HepG2 (cell line): ENCODE measurements around the gene OVCA2. TPM values are rescaled to one million over a fixed set of nuclear protein-coding genes. Genes with fewer than 3 reads are reported as not detected.

ENCODE experiments used
- CHD2 ChIP-seq: IDR thresholded peaks from 2 replicates; pipeline ENCODE4 v1.6.1; 2011; ENCODE audit warnings: low read depth, low read length, improper control_type of control experiment
- DNMT1 ChIP-seq: sonication (generic); formaldehyde crosslinking; IDR thresholded peaks from 2 replicates; pipeline ENCODE4 v1.5.1; 2020; ENCODE audit warnings: mild to moderate bottlenecking, missing genetic modification reagents
- HMG20B ChIP-seq: conservative IDR thresholded peaks from 2 replicates; pipeline ENCODE4 v1.6.1; 2016; ENCODE audit warnings: missing genetic modification reagents, missing compliant biosample characterization
- JDP2 ChIP-seq: sonication (generic); formaldehyde crosslinking; IDR thresholded peaks from 2 replicates; pipeline ENCODE4 v1.8.1; 2022; ENCODE audit warnings: missing genetic modification reagents, borderline replicate concordance
- JUNB ChIP-seq: sonication (generic); formaldehyde crosslinking; IDR thresholded peaks from 2 replicates; pipeline ENCODE4 v1.8.0; 2022; ENCODE audit warnings: missing genetic modification reagents, mild to moderate bottlenecking, borderline replicate concordance
- MTF1 ChIP-seq: sonication (generic); formaldehyde crosslinking; IDR thresholded peaks from 2 replicates; pipeline ENCODE4 v1.5.0; 2020; ENCODE audit warnings: missing genetic modification reagents
- SATB2 ChIP-seq: sonication (generic); formaldehyde crosslinking; IDR thresholded peaks from 2 replicates; pipeline ENCODE4 v1.5.0; 2020; ENCODE audit warnings: missing genetic modification reagents
- SKI ChIP-seq: fragments of 450-650 bp; IDR thresholded peaks from one replicate; pipeline ENCODE4 v1.6.1; 2018; ENCODE audit warnings: mild to moderate bottlenecking; ENCODE audit not compliant: partially characterized antibody
- SOX6 ChIP-seq, 2 experiments: fragments of 450-650 bp in 1 of 2; sonication (generic) in 1 of 2; formaldehyde crosslinking in 1 of 2; IDR thresholded peaks; 2 replicates each; pipeline versions ENCODE4 v1.4.0 to v1.6.1; 2017 to 2020; ENCODE audit warnings: antibody characterized with exemption in 1 of 2, mild to moderate bottlenecking in 1 of 2, missing genetic modification reagents in 1 of 2
- SRF ChIP-seq: IDR thresholded peaks from 2 replicates; pipeline ENCODE4 v1.6.1; 2011; ENCODE audit warnings: mild to moderate bottlenecking, low read depth, low read length, moderate library complexity
- SSRP1 ChIP-seq: IDR thresholded peaks from 2 replicates; pipeline ENCODE4 v1.6.1; 2016; ENCODE audit warnings: control low read depth
- U2AF1 ChIP-seq: fragments of 200-400 bp; formaldehyde crosslinking; optimal IDR thresholded peaks from 2 replicates; pipeline ENCODE3; 2017; ENCODE audit warnings: mild to moderate bottlenecking, low read depth, low read length
- ZBTB1 ChIP-seq: sonication (generic); formaldehyde crosslinking; IDR thresholded peaks from 2 replicates; pipeline ENCODE4 v1.4.0; 2020; ENCODE audit warnings: missing genetic modification reagents, borderline replicate concordance
- ZBTB42 ChIP-seq: sonication (generic); formaldehyde crosslinking; IDR thresholded peaks from 2 replicates; pipeline ENCODE4 v1.5.0; 2020; ENCODE audit warnings: mild to moderate bottlenecking, missing genetic modification reagents
- ZC3H4 ChIP-seq: sonication (generic); formaldehyde crosslinking; IDR thresholded peaks from 2 replicates; pipeline ENCODE4 v1.4.0; 2020; ENCODE audit warnings: missing genetic modification reagents, borderline replicate concordance
- ZFP1 ChIP-seq: IDR thresholded peaks from 2 replicates; pipeline ENCODE4 v1.6.1; 2016
- ZFP36L2 ChIP-seq: sonication (generic); formaldehyde crosslinking; IDR thresholded peaks from 2 replicates; pipeline ENCODE4 v1.4.0; 2020; ENCODE audit warnings: missing genetic modification reagents
- ZFP82 ChIP-seq: sonication (generic); formaldehyde crosslinking; IDR thresholded peaks from 2 replicates; pipeline ENCODE4 v1.5.1; 2020; ENCODE audit warnings: mild to moderate bottlenecking, missing genetic modification reagents, borderline replicate concordance
- ZNF10 ChIP-seq: sonication (generic); formaldehyde crosslinking; IDR thresholded peaks from 2 replicates; pipeline ENCODE4 v1.4.0; 2020; ENCODE audit warnings: mild to moderate bottlenecking, low read depth, missing genetic modification reagents, borderline replicate concordance
- ZNF207 ChIP-seq: fragments of 450-650 bp; IDR thresholded peaks from 2 replicates; pipeline ENCODE4 v1.6.1; 2016; ENCODE audit warnings: antibody characterized with exemption, borderline replicate concordance
- ZNF660 ChIP-seq: sonication (generic); formaldehyde crosslinking; IDR thresholded peaks from 2 replicates; pipeline ENCODE4 v1.5.1; 2020; ENCODE audit warnings: mild to moderate bottlenecking, low read depth, missing genetic modification reagents, borderline replicate concordance
- ZNF724P ChIP-seq: sonication (generic); formaldehyde crosslinking; IDR thresholded peaks from 2 replicates; pipeline ENCODE4 v1.8.0; 2022; ENCODE audit warnings: missing genetic modification reagents, borderline replicate concordance
- ZNF790 ChIP-seq: sonication (generic); formaldehyde crosslinking; IDR thresholded peaks from 2 replicates; pipeline ENCODE4 v1.8.0; 2022; ENCODE audit warnings: missing genetic modification reagents, mild to moderate bottlenecking, borderline replicate concordance
- ZNF792 ChIP-seq: IDR thresholded peaks from 2 replicates; pipeline ENCODE4 v1.6.1; 2016
- ZSCAN12 ChIP-seq: sonication (generic); formaldehyde crosslinking; IDR thresholded peaks from 2 replicates; pipeline ENCODE4 v1.9.0; 2021; ENCODE audit warnings: mild to moderate bottlenecking, missing genetic modification reagents
- polyA plus RNA-seq, 8 experiments: library from polyadenylated mRNA; depleted of rRNA in 3 of 8; stranded (reverse) in 7 of 8; unstranded in 1 of 8; fragments of >200 nt; fragmentation: Illumina TruSeq in 4 of 8; extraction: Trizol in 4 of 8; gene quantifications; 2 replicates each; pipeline versions ENCODE4 v1.2.1 to v1.2.3, GENCODE V29; 2011 to 2016; ENCODE audit warnings: low read depth in 4 of 8, missing spikeins in 1 of 8, mixed read lengths in 1 of 8; ENCODE audit not compliant: insufficient read depth in 1 of 8
- total RNA-seq, 5 experiments: library from RNA; depleted of rRNA; stranded (reverse); fragments of >200 nt; fragmentation: Illumina TruSeq; extraction: Trizol; gene quantifications; 2 replicates each; pipeline ENCODE4 v1.2.3, GENCODE V29; 2016; ENCODE audit warnings: low read depth in 1 of 5
- TF ChIP-seq, protein P1 (sequence below): sonication (generic); formaldehyde crosslinking; IDR thresholded peaks from one replicate; pipeline ENCODE4 v1.5.1; 2020; ENCODE audit warnings: mild to moderate bottlenecking, missing genetic modification reagents; ENCODE audit errors: not compliant biosample characterization

Gene OVCA2
- total and polyA plus RNA-seq, 2 of the 13 experiments (the other 11 are each of a cell fraction or from before 2014, with no cell fraction given) = 23.7 to 28.2 TPM

DNA sequence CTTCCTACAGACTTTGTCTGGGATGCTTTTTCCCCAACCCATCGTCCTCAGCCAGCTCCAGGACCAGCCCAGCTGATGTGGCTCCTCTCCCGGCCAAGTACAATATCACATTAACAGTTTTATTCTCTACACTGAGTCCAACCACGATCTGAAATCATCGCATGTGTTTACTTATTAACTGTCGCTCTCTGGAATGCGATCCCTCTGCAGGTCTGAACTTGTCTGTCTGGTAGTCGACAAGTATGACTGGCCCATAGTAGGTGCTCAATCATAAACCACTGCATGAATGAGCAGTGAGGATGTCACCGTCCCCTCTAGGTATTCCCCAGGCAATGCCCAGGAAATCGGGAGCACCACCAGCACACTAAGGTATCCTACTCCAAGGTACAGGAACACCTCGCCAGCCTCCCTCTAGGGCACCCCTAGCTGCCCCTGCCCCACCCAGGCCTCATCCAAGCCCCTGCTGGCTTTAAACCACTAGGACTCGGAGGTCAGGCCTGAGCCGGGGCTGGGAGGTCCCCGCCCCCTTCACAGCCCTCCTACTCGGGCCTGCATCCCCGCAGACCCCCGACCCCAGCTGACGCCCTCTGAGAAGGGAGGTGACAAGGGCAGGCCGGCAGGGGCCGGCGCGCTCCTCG is 44.4 kb upstream of the OVCA2 start (continued):
- TF ChIP-seq ZFP1 (no peak), ZBTB42 (CRISPR knock-in tag) (no peak), HMG20B (CRISPR knock-in tag) (no peak), JUNB (CRISPR knock-in tag) (no peak), ZNF790 (CRISPR knock-in tag) (no peak), U2AF1 (no peak), ZNF724P (no peak), ZNF792 (no peak), JDP2 (CRISPR knock-in tag) (no peak), SRF (no peak), SATB2 (CRISPR knock-in tag) (no peak), ZNF207 (no peak), SOX6 (IDR thresholded peaks at IDR 0.05) (no peak), SOX6 (CRISPR knock-in tag; IDR thresholded peaks at IDR 0.05) (0 out of 2 replicates have a peak, but pooled peaks have one; percentile 12), DNMT1 (no peak), SSRP1 (CRISPR knock-in tag) (no peak), ZFP82 (CRISPR knock-in tag) (no peak), MTF1 (no peak), ZFP36L2 (CRISPR knock-in tag) (no peak), CHD2 (no peak), ZNF10 (CRISPR knock-in tag) (no peak), ZC3H4 (CRISPR knock-in tag) (no peak), ZNF660 (no peak), SKI (peak; percentile 18), ZSCAN12 (CRISPR knock-in tag) (no peak), ZBTB1 (CRISPR knock-in tag) (no peak)
- TF ChIP-seq, protein P1, sequence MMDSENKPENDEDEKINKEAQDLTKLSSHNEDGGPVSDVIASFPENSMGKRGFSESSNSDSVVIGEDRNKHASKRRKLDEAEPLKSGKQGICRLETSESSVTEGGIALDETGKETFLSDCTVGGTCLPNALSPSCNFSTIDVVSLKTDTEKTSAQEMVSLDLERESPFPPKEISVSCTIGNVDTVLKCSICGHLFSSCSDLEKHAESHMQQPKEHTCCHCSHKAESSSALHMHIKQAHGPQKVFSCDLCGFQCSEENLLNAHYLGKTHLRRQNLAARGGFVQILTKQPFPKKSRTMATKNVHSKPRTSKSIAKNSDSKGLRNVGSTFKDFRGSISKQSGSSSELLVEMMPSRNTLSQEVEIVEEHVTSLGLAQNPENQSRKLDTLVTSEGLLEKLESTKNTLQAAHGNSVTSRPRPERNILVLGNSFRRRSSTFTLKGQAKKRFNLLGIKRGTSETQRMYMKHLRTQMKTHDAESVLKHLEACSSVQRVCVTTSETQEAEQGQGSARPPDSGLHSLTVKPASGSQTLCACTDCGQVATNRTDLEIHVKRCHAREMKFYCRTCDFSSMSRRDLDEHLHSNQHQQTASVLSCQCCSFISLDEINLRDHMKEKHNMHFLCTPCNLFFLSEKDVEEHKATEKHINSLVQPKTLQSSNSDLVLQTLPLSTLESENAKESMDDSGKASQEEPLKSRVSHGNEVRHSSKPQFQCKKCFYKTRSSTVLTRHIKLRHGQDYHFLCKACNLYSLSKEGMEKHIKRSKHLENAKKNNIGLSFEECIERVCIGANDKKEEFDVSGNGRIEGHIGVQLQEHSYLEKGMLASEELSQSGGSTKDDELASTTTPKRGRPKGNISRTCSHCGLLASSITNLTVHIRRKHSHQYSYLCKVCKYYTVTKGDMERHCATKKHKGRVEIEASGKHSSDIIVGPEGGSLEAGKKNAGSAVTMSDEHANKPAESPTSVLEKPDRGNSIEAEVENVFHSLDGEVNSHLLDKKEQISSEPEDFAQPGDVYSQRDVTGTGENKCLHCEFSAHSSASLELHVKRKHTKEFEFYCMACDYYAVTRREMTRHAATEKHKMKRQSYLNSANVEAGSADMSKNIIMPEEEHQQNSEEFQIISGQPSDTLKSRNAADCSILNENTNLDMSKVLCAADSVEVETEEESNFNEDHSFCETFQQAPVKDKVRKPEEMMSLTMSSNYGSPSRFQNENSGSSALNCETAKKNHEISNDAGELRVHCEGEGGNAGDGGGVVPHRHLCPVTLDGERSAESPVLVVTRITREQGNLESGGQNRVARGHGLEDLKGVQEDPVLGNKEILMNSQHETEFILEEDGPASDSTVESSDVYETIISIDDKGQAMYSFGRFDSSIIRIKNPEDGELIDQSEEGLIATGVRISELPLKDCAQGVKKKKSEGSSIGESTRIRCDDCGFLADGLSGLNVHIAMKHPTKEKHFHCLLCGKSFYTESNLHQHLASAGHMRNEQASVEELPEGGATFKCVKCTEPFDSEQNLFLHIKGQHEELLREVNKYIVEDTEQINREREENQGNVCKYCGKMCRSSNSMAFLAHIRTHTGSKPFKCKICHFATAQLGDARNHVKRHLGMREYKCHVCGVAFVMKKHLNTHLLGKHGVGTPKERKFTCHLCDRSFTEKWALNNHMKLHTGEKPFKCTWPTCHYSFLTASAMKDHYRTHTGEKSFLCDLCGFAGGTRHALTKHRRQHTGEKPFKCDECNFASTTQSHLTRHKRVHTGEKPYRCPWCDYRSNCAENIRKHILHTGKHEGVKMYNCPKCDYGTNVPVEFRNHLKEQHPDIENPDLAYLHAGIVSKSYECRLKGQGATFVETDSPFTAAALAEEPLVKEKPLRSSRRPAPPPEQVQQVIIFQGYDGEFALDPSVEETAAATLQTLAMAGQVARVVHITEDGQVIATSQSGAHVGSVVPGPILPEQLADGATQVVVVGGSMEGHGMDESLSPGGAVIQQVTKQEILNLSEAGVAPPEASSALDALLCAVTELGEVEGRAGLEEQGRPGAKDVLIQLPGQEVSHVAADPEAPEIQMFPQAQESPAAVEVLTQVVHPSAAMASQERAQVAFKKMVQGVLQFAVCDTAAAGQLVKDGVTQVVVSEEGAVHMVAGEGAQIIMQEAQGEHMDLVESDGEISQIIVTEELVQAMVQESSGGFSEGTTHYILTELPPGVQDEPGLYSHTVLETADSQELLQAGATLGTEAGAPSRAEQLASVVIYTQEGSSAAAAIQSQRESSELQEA (CRISPR knock-in tag) = no peak
